Astrocyte of the hippocampus (primary cell): ENCODE measurements around the gene CTNNA2.
"Not testable (repeated sequence)": the region's sequence is repeated elsewhere in the genome, so short reads cannot be mapped to it uniquely, and the experiment has no call there.

Source experiments
- DNase-seq: peaks from one replicate; pipeline ENCODE4 v3.0.0; 2011; ENCODE audit warnings: low read depth, low spot score

The CTNNA2 gene

DNA sequence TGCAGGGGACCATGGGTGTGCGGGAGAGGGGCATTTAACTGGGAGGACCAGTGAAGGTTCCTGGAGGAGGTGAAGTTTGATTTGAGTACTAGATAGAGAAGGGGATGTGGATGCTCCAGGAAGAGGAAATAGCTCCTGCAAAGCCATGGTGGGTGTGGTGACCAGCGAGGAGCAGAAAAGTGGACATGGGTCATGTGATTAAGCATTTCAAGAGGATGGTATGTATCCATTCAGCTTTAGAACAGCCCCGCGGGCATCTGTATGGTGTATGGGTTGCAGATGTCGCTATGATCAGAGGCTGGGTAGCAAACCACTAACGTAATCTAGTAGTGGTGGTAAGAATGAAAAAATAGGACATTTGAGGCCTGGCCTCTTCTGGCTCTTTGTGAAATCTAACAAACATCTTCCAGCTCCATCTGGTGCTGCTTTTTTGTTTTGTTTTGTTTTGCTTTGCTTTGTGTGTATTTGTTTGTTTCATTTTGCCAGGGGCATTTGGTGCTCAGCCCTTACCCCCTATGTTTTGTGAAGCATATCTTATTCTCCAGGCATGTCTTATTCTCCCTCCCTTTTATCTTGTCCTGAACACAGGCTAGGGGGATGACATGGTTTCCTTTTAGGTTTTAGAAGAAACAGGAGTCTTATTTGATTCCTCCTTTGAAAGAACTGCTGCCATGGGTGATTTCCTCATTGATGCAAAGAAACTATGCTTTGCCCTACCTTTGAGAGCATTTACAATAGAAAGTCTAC, 565.6 kb downstream of the CTNNA2 start:
- DNase-seq = no peak

DNA sequence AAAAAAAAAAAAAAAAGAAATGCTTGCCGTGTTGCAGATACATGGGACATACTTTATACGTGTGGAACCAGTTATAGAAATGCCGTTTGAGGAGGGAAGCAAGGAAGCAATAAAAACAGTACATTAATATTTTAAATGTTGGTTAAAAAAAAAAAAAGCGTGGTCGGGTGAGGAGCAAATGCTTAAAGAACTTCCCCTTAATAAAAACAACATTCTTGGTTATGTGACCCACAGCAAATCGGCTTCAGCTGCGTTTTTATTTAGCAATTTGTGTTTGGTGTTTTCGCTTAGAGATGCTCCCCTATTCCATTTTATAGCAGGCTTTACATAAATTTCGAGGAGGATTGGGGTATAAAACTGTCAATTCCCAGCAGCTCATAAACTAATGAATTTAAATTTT, 568.1 kb downstream of the CTNNA2 start:
- no peak for DNase-seq

DNA sequence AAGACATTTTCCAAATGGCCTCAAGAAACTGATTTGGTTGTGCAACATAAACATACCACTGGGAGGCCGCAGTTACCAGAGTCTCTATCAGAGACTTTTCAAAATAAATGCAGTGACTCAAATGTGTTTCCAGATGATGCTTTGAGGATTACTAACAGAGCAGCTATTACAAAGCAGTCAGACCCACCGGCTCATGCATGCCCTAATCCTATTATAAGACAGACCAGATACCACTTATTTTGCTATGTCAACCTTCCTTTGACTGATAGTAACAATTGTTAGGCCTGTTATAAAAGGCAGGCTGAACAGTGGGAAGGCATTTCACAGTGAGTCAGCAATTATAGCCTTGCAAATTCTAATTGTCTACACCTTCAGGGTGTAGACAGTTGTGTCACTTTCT, 574.0 kb downstream of the CTNNA2 start:
- peak; percentile 38 for DNase-seq

DNA sequence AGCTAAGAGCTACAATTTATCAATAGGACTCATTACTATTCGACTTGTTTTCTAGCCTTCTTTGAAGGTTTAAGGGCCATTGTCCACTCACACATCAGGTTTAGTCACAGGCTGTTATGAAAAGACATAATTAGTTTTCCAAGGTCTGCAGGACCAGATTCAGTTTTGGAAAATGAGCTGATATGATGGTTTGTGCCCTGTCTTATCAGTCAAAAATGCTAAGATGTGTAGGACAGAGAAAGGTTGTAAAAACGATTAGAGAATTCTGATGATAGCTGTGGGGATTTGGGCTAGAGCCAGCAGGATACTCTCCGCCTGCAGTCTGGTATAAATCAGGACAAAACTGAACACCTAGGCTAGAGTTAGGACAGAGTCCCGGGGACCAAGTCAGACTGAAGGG, 578.4 kb downstream of the CTNNA2 start:
- DNase-seq = no peak

DNA sequence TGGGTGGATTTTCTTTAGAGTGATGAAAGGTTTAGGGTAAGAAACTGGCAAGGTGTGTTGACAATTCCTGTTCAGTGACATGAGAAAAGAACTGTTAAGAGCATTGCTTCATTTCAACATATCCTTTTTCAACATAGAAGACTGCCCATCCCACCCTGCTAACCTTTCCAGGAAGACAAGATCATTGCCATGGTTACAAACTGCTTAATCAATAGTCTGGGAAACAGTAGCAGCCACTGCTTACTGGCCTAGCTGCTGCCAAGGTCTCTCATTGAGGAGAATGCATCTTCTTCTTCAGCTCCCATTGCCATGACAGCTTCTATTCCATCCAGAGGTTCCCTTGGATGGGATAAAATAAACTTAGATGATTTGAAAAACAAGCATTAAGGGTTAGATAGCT, 579.6 kb downstream of the CTNNA2 start:
- DNase-seq = no peak

DNA sequence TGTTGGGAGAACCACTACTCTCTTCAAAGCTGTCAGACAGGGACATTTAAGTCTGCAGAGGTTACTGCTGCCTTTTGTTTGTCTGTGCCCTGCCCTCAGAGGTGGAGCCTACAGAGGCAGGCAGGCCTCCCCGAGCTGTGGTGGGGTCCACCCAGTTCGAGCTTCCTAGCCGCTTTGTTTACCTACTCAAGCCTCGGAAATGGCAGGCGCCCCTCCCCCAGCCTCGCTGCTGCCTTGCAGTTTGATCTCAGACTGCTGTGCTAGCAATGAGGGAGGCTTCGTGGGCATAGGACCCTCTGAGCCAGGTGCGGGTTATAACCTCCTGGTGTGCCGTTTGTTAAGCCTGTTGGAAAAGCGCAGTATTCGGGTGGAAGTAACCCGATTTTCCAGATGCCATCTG, 585.7 kb downstream of the CTNNA2 start:
- not testable (repeated sequence) for DNase-seq

DNA sequence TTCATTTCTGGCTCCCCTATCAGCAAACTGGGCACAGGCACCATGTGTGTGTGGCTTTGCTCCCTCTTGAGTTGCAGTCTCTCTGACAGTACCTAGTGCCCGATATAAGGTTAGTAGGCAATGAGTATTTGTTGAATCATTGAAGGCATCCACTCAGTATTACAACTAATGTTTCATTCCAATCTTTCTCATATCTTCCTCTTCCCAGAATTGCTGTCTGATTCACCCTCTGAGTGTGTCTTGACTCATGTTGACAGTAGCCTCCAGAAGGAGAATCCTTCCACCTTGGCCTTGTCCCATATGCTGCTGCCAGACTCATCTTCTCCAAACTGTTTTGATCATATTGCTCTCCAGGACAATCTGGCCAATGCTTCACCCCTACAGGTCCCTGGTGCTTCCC, 589.2 kb downstream of the CTNNA2 start:
- DNase-seq = no peak

DNA sequence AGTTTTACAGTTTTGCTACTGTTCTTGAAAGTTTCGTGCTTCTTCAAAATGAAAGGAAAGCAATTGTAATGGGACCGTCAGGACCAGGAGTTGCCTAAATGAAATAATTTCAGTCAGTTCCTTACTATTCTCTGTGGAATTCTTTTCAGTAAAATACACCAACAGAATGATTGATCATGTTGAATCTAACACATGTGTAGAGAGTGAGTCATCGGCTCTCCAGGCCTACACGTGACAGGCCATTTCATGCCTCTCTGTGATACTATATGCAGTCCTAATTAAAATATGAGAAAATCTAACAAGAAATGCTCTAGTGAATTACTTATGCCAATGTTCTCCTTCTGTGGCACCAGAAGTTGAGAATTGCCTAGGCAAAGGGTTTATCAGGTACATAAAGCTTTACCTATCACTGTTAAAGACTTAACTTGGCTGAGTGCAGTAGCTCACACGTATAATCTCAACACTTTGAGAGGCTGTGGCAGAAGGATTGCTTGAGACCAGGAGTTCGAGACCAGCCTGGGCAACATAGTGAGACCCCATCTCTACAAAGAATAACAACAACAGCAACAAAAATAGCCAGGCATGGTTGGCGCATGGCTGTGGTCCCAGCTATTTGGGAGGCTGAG, 592.3 kb downstream of the CTNNA2 start:
- no peak for DNase-seq

DNA sequence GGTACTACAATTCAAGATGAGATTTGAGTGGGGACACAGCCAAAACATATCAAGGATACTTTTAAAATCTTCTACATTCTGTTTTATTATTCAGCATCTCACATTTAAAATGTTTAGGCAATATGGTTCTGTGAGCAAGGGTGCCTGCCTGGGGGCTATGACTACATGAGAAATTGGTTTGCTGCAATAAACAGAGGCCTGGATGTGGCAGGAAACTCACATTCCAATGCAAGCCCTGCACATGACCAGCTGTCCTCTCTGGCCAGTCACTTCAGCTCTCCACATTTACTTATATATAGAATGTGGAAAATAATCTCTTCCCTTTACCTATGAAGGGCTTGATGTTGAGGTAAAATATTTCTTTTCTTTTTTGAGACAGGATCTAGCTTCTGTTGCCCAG, 598.3 kb downstream of the CTNNA2 start:
- DNase-seq = no peak

DNA sequence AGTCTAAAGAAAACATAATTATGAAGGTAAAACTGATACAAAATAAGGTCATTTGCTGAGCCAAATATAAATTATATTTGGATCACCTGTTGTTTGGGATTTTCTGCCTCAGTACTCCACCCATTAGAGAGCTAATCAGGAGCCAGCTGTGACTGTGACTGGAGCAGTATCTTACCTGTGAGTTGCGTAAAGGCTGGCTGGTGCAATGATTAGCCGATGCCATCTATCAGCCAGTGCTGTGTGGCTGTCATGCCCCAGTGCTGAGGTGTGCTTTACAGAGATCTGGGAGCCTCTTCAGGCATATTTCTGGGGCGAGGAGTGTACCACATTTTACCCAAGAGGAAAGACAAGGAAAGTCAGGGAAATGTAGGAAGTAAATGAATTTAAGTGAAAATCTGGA, 599.9 kb downstream of the CTNNA2 start:
- DNase-seq = no peak

DNA sequence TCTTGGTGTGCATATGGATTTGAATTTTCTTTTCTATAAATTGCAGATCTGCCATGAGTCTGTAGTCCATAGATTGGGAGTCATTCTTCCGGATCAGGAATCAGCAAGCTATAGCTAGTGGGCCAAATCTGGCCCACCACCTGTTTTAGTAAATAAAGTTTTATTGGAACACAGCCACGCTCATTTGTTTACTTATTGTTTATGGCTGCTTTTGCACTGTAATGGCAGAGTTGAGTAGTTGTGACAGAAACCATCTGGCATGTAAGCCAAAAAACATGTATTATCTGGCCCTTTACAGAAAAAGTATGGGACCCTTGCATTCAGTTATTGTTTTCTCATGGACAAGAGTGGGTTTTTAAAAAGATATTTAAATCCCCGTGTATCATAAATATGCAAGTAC, 600.5 kb downstream of the CTNNA2 start:
- no peak for DNase-seq

DNA sequence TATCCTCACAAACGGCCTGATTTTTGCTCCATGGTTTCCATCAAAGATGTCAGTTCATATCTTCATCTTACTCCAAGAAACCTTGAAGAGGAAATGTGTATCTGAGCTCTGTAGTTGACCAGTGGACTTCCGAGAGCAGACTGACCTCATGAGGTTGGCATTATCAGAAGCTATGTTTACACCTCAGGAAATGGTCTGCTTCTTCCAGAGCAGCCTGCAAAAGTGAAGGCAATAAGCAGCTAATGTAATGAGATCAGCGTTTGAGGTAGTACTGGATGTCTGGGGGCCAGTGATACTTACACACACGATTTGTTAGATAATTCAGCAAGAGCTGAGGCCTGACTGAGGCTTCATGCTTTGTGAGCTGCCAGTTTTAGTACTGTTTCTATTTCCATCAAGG, 602.0 kb downstream of the CTNNA2 start:
- no peak for DNase-seq

DNA sequence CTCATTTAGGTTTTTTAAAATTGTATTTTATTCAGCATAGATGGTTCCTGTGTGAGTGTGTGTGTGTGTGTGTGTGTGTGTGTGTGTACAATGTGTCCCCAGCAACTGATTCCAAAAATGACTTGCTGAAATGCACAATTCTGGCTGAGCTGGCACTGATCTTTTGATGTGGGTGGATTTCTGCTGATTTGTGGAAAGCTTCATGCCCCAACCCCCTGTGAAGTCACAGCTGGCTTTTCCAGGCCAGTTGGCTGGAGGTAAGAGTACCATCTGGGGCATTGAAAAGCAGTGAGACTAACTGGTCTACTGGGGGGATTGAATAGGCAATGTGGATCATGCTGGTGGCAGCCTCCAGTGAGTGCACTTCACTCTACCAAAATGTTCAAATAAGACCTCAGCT, 604.5 kb downstream of the CTNNA2 start:
- no peak for DNase-seq

DNA sequence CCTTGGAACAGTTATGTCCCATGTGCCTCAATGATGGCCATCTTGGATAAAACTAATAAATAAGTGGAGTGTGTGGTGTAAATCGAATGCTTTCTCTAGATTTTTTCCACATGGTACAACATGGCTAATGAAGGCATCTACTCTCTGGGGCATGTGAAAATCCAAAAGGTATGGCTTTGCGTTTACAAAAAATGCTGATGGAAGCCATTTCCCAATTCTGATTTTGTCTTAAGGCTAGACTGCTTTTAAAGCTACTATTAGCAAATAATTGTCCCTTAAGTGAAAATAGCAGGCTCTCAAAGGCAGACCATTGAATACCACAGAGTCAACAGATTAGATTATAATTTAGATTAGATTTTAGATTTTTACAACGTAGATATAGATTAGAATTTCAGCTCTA, 608.0 kb downstream of the CTNNA2 start:
- DNase-seq = no peak

DNA sequence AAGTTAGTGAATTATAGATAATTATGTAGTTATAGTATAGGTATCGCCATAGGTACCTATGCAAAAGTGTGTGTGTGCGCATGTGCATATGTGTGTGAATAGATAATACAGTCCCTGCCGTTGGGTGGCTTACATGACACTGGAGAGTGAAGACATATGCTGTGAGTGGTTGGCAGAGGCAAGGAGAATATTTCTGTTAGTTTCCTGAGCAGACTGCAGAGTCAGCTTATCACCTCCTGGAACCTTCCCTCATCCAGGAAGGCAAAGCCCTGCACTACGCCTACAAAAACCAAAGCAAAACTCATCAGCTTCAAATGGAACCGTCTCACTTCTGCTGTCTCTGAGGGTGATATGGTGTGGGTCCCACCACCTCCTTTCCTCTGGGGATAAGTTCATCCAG, 609.8 kb downstream of the CTNNA2 start:
- no peak for DNase-seq

DNA sequence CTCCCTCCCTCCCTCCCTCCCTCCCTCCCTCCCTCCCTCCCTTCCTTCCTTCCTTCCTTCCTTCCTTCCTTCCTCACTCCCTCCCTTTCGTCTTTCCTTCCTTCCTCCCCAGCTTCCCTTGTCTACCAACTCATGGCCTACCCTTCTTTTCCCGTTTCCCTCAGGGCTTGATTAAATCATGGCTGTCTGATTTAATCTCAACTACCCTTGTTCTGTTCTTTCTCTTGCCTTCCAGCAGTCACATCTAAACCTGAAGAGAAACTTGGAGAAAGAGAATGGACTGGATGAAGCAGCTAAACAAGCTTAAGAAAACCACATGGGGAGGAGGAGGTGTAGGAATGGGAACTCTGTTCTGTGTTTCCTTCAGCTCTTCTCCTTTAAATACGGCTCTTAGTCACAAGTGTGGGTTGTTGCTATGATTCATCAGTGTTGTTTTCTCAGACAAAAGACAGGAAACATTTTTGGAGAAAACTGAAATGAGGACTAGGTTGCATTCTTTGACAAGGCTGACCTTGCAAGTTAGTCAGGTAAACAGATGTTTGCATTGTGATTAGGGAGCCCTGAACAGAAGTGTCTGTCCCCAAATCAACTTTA, 613.8 kb downstream of the CTNNA2 start:
- peak; percentile 8 for DNase-seq

DNA sequence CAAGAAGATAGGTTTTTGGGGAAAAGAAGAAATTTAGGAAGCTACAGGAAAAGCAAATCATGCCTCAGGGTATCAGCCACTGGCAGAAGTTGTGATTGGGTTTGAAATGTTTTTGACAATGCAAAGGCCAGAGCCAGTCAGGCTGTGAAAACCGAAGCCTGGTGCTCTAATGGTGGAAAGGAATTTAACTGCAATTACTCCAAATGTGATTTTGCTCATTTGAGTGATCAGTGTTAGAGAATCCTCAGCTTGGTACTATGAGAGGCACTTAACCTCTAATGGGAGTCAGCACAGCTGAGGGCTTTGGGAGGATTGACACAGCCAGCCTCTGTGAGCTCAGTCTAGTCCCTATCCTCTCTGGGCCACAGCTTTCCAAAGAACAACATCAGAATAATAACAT, 615.2 kb downstream of the CTNNA2 start:
- no peak for DNase-seq

DNA sequence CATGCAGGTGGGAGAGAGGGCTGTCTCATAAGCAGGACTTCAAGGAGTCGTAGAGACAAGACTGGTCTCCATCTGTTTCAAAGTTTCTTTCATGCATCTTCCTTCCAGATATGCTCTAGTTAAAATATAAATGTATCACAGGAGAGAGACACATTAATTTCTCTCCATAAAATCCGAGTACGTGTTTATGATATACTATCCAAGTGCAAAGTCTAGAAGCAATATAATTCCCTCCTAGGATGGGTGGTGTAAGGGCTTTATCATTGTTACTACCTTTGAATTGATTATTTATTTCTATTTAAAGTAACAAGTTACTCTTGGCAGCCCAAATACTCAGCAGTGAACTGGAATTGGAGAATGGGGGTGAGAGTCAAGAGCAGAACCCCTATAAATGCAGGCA, 619.4 kb downstream of the CTNNA2 start:
- DNase-seq = no peak

DNA sequence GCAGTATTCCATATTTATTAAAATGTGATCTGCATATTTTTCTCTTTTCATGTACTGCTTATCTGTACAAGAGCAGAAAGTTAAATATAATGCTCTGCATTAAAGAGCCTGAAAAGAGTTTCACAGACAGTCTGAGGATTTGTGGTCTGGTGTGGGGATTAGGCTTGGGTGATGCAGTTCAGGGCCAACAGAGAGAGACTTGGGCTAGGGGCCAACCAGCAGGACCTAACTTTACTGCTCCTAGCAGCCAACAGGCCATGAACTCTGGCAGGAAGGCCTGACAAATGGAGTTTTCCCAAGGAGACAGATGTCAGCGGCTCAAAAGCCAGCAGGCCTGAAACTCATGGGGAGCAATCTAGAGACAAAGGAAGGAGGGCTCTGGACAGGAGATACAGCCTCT, 622.1 kb downstream of the CTNNA2 start:
- DNase-seq = no peak

DNA sequence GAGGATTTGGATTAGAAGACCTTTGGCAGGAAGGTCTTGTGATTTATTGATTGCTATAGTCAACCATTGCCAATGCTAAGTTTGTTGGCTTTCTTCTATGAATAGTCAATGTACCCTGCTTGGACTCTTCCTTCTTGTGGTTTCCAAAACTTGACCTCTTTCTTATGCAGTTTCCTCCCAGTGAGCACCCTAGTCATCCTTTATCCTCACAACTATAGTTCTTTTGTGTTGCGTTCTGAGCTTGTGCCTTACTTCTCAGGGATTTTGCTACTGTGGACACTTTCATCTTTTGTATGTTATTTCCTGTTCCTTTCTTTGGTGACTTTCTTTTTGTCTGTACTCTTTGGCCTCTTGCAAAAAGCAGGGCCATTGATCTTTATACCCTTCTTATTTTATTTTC, 623.5 kb downstream of the CTNNA2 start:
- DNase-seq = no peak

DNA sequence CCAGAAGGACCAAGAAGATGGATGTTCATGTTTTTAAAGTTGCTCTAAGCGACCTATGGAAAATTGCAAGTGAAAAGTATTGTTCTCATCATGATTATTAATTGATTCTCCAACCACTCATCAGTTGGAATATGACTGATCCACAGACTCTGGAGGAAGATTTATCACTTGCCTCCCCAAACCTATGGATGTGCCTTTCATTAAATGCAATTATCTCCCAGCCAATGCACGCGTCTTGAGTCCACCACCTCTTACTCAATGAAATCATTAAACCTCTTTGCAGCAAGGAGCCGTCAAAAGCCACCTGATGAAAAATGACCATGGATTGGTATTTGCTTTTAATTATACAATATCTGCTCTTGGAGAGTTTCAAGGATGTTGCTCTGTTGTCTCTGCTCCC, 626.1 kb downstream of the CTNNA2 start:
- DNase-seq = no peak

DNA sequence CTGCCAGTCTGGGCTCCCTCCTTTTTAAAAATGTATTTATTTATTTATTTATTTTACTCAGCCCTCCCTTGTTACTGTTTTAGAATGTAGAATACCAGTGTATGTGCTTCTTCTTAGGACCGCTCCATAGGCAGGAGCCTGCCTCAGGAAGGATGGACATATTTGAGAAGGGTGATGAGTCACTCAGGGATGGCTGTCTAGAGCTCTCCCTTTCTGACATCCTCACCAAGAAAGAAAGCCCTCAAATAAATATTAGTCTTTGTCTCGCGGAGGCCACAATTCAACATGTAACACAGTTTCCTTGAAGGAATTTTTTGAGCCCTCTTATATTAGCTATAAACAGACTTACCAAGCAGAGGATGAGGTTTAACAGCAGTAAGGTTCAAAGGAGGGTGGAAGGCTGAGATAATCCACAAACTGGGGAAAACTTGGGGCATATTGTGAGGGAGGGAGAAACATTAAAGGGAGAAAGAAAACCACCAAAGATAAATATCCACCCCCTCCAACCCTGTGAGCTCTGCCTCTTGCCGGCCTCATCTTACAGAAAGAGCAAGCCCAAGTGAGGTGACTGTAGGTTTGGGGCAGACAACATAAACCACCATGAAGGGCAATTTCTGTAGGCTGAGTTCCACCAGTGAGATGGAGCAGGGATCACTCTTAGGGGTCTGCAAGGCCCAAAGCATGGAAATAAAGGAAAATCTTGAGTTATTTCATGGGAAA, 628.3 kb downstream of the CTNNA2 start:
- DNase-seq = no peak

DNA sequence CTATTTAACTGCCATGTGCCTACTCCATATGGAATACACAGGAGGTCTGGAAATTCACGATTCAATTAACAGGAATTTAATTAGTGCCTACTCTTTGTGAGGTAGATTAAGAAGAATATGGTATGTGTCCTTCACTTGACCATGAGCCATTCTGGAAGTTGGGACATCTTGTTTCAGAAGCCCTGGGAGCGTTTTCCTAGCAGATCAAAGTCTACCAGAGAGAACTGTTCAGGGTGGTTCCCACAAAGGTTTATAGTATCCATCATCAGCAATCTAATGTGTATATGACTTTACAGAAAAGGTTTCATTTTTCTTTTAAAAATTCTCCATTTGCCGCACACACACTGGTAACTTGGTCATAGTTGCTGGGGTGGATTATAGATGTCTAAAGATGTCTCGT, 632.6 kb downstream of the CTNNA2 start:
- no peak for DNase-seq
